GM12878 (cell line): Measurements from ENCODE around the gene NMNAT1. TPM values are rescaled to one million over a fixed set of nuclear protein-coding genes. Genes with fewer than 3 reads are reported as not detected.
A peak's percentile ranks its signal among the peaks of the same experiment; 100 is the strongest.

Experiments
- BCL11A ChIP-seq: IDR thresholded peaks from 2 replicates; pipeline ENCODE4 v1.6.1; 2011; ENCODE audit warnings: low read depth, low read length
- BCL3 ChIP-seq: IDR thresholded peaks from 2 replicates; pipeline ENCODE4 v1.6.1; 2011; ENCODE audit warnings: borderline replicate concordance, low read depth, mild to moderate bottlenecking, moderate library complexity, low read length; ENCODE audit not compliant: insufficient read depth, poor library complexity, severe bottlenecking
- BCLAF1 ChIP-seq: fragments of 450-650 bp; IDR thresholded peaks from 2 replicates; pipeline ENCODE4 v1.6.1; 2017; ENCODE audit warnings: antibody characterized with exemption, mild to moderate bottlenecking, moderate library complexity
- CBX3 ChIP-seq: fragments of 200-600 bp; sonication (generic); IDR thresholded peaks from 2 replicates; pipeline ENCODE4 v1.6.1; 2016; ENCODE audit warnings: low read depth, borderline replicate concordance
- CBX5 ChIP-seq: sonication (generic); IDR thresholded peaks from 2 replicates; pipeline ENCODE4 v1.6.1; 2016; ENCODE audit warnings: low read depth, moderate library complexity, mild to moderate bottlenecking, inconsistent platforms
- GABPA ChIP-seq: IDR thresholded peaks from 2 replicates; pipeline ENCODE4 v1.6.1; 2014; ENCODE audit warnings: antibody characterized with exemption, low read depth, mild to moderate bottlenecking, inconsistent platforms
- KLF5 ChIP-seq: fragments of 450-650 bp; IDR thresholded peaks from 2 replicates; pipeline ENCODE4 v1.6.1; 2014; ENCODE audit warnings: mild to moderate bottlenecking; ENCODE audit not compliant: partially characterized antibody
- MLLT1 ChIP-seq: fragments of 450-650 bp; IDR thresholded peaks from 2 replicates; pipeline ENCODE4 v1.6.1; 2016; ENCODE audit warnings: mild to moderate bottlenecking
- NKRF ChIP-seq: fragments of 450-650 bp; conservative IDR thresholded peaks from 2 replicates; pipeline ENCODE4 v1.6.1; 2017; ENCODE audit warnings: mild to moderate bottlenecking, moderate library complexity
- SPI1 ChIP-seq: IDR thresholded peaks from 2 replicates; pipeline ENCODE4 v1.6.1; 2011; ENCODE audit warnings: low read depth, mild to moderate bottlenecking, low read length, moderate library complexity, borderline replicate concordance; ENCODE audit not compliant: insufficient read depth
- USF1 ChIP-seq: IDR thresholded peaks from 2 replicates; pipeline ENCODE4 v1.6.1; 2011; ENCODE audit warnings: borderline replicate concordance, low read depth, mild to moderate bottlenecking, moderate library complexity, mixed read lengths, low read length; ENCODE audit not compliant: insufficient read depth; ENCODE audit errors: extremely low read length
- ZNF274 ChIP-seq: IDR thresholded peaks from one replicate; pipeline ENCODE4 v1.8.0; 2011; ENCODE audit not compliant: insufficient read length, insufficient read depth
- ZNF687 ChIP-seq: fragments of 450-650 bp; IDR thresholded peaks from 2 replicates; pipeline ENCODE4 v1.6.1; 2017; ENCODE audit warnings: mild to moderate bottlenecking, moderate library complexity
- polyA plus RNA-seq, 11 experiments: library from polyadenylated mRNA; depleted of rRNA in 4 of 11; unstranded in 6 of 11; stranded (reverse) in 5 of 11; fragments of >200 nt; fragmentation: Nextera tagmentation in 4 of 11; fragmentation: Illumina TruSeq in 1 of 11; extraction: Ambion mirVana in 4 of 11; extraction: Trizol in 1 of 11; gene quantifications; 1 replicate in 1 of 11; 2 replicates in 10 of 11; pipeline versions ENCODE4 v1.2.1 to v1.2.3, GENCODE V29; 2011 to 2016; ENCODE audit warnings: inconsistent platforms in 2 of 11, missing spikeins in 2 of 11, low read depth in 1 of 11
- total RNA-seq, 4 experiments: library from RNA; depleted of rRNA in 3 of 4; stranded (reverse); fragments of >200 nt in 3 of 4; fragmentation: Illumina TruSeq in 1 of 4; extraction: Trizol in 1 of 4; gene quantifications; 2 replicates each; pipeline versions ENCODE4 v1.2.1 to v1.2.3, GENCODE V29; 2013 to 2021

Gene NMNAT1
- total and polyA plus RNA-seq, 10 of the 15 experiments (the other 5 are each of a cell fraction or from before 2014, with no cell fraction given) = 7.2 to 16.7 (median 11.7) TPM

GRCh38 chr1:9910423-9911178 lies 32.7 kb upstream of the NMNAT1 start (continued):
- TF ChIP-seq KLF5 (peak; percentile 85), MLLT1 (0 out of 2 replicates have a peak, but pooled peaks have one; percentile 25), BCL3 (no peak), NKRF (0 out of 2 replicates have a peak, but pooled peaks have one; percentile 34), GABPA (no peak), ZNF274 (no peak), CBX3 (no peak), CBX5 (no peak), BCLAF1 (peak; percentile 72), BCL11A (no peak), SPI1 (no peak), USF1 (no peak), ZNF687 (no peak)
